NB4 (cell line): ENCODE measurements around the gene PIP4K2A.

Source experiments
- CTCF ChIP-seq: IDR thresholded peaks from one replicate; pipeline ENCODE4 v1.5.1; 2012; ENCODE audit warnings: low read depth, low read length
- POLR2A ChIP-seq: IDR thresholded peaks from 2 replicates; pipeline ENCODE4 v1.6.1; 2011; ENCODE audit warnings: mild to moderate bottlenecking; ENCODE audit not compliant: insufficient read length; ENCODE audit errors: extremely low read depth

GRCh38 chr10:22753786-22754185 lies 39.4 kb upstream of the PIP4K2A start:
- TF ChIP-seq POLR2A (no peak), CTCF (no peak)
